Stimulated activated CD8-positive, alpha-beta memory T cell treated with anti-CD3 and anti-CD28 coated beads, Interleukin-15, amount 100 ng/mL, for 24 hours (primary cell): ENCODE data around the gene DOCK10.
"Not testable (repeated sequence)": the region's sequence is repeated elsewhere in the genome, so short reads cannot be mapped to it uniquely, and the experiment has no call there.

Source experiments
- DNase-seq: peaks from one replicate; pipeline ENCODE4 v3.0.0-alpha.2; 2020; ENCODE audit warnings: low read depth

The DOCK10 gene

GRCh38 chr2:224946895-224947294 lies 95.4 kb downstream of the DOCK10 start:
- DNase-seq, result no peak

DNA sequence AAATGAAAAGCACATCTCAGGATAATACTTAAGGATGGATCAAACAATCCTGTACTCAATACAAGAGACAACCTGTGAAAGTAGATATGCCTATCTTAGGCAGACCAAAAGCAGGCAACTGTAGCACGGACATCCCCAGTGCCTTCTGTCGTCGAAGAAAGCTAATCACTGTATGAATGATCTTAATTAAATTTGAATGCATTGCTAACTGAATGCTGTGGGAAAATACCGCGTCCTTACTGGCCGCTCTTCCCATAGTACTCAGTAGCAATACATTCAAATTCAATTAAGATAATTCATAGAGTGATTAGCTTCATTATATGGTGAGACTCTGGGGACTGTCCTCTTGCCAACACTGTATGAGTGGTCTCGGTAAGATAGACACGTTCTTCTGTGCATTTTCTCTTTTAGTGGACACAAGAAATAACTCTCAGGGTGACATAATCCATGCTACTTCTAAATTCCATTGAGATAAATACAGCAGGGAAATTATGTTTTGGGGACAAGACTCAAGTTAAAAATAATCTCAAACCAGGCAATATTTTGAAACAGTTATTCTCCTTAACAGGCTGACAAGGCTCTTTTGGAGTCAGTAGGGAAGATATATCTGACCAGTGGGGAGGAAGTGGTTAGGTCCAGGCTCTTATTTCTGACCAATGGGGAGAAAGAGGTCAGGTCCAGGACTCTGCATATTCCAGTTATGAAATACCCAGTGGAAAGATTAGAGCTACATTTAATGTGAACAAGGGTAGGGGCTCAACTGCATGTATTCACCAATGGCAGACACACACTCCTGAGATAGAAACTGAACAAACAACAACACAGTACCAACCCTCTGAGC lies 97.3 kb downstream of the DOCK10 start:
- DNase-seq, result no peak

DNA sequence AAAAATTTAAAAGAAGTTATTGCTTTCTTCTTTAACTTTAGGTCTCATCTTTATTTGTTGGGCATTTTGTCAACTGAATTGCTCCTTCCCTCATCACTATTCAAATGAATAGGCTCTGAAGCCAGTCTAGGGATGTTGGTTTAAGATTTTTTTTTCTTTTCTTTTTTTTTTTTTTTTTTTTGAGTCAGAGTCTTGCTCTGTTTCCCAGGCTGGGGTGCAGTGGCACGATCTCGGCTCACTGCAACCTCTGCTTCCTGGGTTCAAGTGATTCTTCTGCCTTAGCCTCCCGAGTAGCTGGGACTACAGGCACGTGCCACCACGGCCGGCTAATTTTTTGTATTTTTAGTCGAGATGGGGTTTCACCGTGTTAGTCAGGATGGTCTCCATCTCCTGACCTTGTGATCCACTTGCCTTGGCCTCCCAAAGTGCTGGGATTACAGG lies 98.6 kb downstream of the DOCK10 start:
- not testable (repeated sequence) for DNase-seq

GRCh38 chr2:224941960-224942359 lies 100.3 kb downstream of the DOCK10 start:
- no peak for DNase-seq

GRCh38 chr2:224940618-224941017 lies 101.7 kb downstream of the DOCK10 start:
- no peak for DNase-seq

DNA sequence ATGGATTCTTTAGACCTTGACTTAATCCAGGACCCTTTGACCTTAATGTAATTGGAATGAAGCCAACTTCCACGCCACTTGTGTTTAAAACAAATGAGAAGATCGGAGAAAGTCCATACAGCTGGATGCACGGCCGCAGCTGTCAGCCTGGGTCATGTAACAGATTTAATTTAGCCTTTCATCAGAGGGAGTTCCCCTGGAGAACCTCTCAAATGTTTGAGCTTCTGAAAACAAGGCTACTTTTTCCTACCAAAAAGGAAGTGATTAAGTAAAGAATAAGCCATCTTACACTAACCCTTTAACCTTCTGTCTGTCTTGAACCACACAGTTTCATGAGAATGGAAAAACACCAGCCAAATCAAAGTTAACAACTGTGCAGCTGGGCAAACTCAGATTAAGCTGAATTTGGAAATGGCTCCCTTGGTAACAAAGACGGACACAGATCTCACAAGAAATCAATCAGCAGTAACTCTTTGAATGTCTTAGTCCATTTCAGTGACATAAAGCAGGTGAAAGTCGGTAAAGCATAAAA lies 103.6 kb downstream of the DOCK10 start:
- DNase-seq, result no peak

DNA sequence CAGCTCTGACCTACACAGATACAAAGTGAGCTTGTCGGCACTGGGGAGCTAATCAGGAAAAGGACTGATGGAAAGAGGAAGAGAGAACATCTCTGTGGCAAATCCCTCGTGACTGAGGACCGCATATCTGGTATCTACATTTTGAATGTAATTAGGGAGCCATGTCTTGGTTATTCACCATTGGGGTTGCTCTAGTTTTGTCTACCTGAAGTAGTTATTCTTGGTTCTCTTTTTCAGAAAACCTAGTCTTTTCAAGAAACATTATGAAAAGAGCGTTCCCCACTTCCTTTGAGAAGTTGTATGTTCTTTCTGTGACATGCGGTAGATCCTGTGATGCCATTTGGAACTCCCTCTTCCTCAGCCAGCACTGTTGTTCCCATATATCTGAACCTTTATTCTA lies 104.4 kb downstream of the DOCK10 start:
- DNase-seq, result no peak

- DNase-seq, result no peak
Measured at GRCh38 chr2:224934526-224935188, 107.6 kb downstream of the DOCK10 start.

GRCh38 chr2:224933431-224933830 lies 108.8 kb downstream of the DOCK10 start:
- DNase-seq, result no peak

DNA sequence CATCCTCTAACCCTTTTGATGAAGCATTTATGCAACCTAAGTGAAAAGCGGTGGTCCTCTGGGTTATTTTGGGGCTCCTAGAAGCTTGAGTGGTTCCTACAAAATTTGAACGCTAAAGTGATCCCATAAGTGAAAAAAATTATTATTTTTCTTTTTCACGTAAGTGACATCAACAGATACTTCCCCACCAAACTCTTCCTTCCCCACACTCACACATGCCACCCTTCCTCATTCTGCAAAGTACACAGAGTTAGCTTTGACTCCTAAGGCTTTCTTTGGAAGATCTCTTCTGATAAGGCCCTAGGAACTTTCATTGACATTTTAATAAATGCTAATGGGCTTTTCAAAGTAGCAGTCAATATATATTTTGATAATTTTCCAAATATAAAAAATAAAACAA lies 109.7 kb downstream of the DOCK10 start:
- DNase-seq, result no peak

- DNase-seq, result no peak
Measured at GRCh38 chr2:224931956-224932355, 110.3 kb downstream of the DOCK10 start.

- DNase-seq, result no peak
Measured at GRCh38 chr2:224930990-224931389, 111.3 kb downstream of the DOCK10 start.

- DNase-seq, result no peak
Measured at GRCh38 chr2:224930124-224930523, 112.1 kb downstream of the DOCK10 start.

GRCh38 chr2:224929512-224929911 lies 112.8 kb downstream of the DOCK10 start:
- DNase-seq, result no peak

DNA sequence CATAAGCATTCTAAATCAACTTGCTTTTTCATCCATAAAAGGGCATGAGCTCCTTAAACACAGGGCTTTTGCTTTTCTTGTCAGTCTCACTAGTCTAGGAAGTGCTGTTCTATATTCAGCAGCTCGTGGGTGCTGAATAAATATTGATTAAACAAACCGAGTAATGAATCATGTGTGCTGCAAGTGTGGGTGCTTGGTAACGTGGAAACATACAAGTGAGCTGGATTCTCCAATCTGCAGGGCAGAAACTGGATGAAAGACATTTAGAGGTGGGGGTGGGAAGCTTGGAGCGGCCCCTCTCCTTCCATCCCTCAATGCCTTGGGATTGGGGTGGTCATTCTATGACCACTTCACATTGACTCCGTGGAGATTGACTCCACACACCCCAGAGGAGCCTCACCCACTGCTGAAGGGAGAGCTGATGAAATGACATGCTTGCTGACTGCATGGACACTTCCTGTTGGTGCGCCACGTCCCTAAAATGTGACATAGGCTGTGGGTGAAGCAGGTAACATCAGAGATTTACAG lies 114.6 kb downstream of the DOCK10 start:
- DNase-seq, result no peak

- DNase-seq, result no peak
Measured at GRCh38 chr2:224927011-224927410, 115.3 kb downstream of the DOCK10 start.

DNA sequence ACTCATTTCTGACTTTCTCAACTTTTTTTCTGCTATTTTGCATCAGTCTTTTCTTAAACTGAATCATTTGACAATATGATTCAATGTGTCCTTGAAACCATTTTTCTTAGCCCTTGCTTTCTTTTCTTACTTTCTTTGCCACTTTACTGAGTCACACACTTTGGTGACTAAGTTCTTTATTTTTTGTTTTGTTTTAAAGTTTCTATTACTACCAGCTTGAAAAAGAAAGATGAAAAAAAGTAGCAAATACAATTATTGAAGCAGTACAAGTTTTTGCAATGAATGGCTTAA lies 116.5 kb downstream of the DOCK10 start:
- no peak for DNase-seq

DNA sequence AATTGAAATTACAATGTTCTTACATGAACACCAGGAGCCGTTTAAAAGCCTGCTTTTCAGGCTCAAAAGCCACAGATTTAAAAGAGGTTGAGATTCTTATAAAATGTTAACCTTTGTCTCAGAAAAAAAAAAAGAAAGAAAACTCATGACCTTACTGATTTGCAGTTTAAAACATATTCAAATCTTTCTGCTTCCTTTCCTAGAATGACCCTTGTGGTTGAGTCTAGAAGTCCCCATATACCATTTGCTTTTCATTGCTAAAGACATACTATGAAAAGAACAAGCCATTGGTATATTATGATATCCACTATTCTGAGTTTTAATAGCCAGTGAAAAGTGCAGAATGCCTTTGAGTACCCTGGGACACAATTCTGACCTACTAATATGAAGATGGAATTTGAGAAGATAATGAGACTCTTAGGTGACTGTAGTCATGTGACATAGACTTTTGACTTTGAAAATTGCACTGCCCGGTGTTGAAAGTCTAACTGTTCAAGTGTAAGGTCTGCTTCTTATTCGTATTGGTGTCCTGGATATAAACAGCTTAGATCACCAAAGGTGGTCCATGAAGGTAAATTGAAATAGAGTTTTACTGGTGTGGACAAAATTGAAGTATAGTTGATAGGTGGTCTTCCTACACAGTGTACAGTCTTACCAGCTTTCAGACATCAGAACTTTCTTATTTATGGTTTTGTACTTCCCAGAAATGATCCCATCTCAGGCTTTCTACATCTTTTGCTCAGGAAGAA lies 117.0 kb downstream of the DOCK10 start:
- no peak for DNase-seq

- DNase-seq, result no peak
Measured at GRCh38 chr2:224924631-224925030, 117.6 kb downstream of the DOCK10 start.

GRCh38 chr2:224922142-224922727 lies 120.0 kb downstream of the DOCK10 start:
- DNase-seq, result no peak

DNA sequence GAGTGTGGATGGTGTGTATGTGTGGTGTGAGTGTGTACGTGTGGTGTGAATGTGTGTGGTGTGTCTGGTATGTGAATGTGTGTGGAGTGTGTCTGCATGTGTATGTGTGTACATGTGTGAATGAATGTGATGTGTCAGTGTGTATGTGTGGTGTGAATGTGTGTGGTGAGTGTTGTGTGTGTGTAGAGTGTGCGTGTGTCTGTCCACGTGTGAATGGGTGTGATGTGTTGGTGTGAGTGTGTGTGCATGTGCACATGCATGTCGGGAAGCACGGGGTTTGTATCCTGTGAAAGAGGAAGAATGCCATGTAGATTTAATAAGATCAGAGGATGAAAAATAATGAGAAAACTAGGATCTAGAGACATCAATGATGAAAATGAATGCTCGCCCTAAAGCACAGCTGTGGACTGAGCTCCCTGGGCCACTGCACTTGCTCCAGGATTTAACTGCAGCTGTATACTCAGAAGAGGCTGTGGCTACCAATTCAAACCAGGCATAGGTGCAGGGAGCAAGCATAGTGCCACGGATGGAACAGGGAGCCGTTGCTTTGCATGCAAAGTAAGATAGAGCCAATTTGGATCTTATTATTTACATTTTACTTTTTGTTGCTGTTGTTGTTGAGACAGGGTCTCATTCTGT lies 122.7 kb downstream of the DOCK10 start:
- no peak for DNase-seq
